Fibroblast of skin of scalp (primary cell): Measurements from ENCODE around the gene COL1A2.
A peak's percentile ranks its signal among the peaks of the same experiment; 100 is the strongest.

Source experiments
- DNase-seq: peaks from one replicate; pipeline ENCODE4 v3.0.0-alpha.2; 2013

COL1A2 gene

GRCh38 chr7:94384315-94384714 is 10.4 kb upstream of the COL1A2 start:
- DNase-seq = no peak

- DNase-seq = no peak
Observed at GRCh38 chr7:94386416-94386815, 8.3 kb upstream of the COL1A2 start.

GRCh38 chr7:94388540-94388939 is 6.2 kb upstream of the COL1A2 start:
- no peak for DNase-seq

GRCh38 chr7:94389381-94389780 is 5.3 kb upstream of the COL1A2 start:
- DNase-seq = no peak

GRCh38 chr7:94391726-94392392 is 2.8 kb upstream of the COL1A2 start:
- peak; percentile 94 for DNase-seq

- no peak for DNase-seq
Observed at GRCh38 chr7:94392393-94392786, 2.3 kb upstream of the COL1A2 start.

GRCh38 chr7:94393246-94394108 is 1.2 kb upstream of the COL1A2 start:
- peak; percentile 86 for DNase-seq

GRCh38 chr7:94394109-94394436 is 622 bp upstream of the COL1A2 start:
- peak; percentile 92 for DNase-seq

GRCh38 chr7:94395141-94396036 is 694 bp downstream of the COL1A2 start:
- peak; percentile 87 for DNase-seq

GRCh38 chr7:94396037-94396431 is 1.3 kb downstream of the COL1A2 start:
- peak; percentile 93 for DNase-seq

GRCh38 chr7:94396596-94396995 is 1.9 kb downstream of the COL1A2 start:
- peak; percentile 80 for DNase-seq

GRCh38 chr7:94397722-94398121 is 3.0 kb downstream of the COL1A2 start:
- peak; percentile 75 for DNase-seq

GRCh38 chr7:94398841-94399240 is 4.1 kb downstream of the COL1A2 start:
- DNase-seq = no peak

GRCh38 chr7:94400022-94400421 is 5.3 kb downstream of the COL1A2 start:
- peak; percentile 80 for DNase-seq

- DNase-seq = peak; percentile 54
Observed at GRCh38 chr7:94400643-94401427, 6.1 kb downstream of the COL1A2 start.

GRCh38 chr7:94401428-94401814 is 6.7 kb downstream of the COL1A2 start:
- DNase-seq = peak; percentile 53

GRCh38 chr7:94403546-94403945 is 8.9 kb downstream of the COL1A2 start:
- peak; percentile 58 for DNase-seq

GRCh38 chr7:94405506-94405905 is 10.8 kb downstream of the COL1A2 start:
- DNase-seq = peak; percentile 77

GRCh38 chr7:94406696-94407095 is 12.0 kb downstream of the COL1A2 start:
- DNase-seq = peak; percentile 27

- DNase-seq = peak; percentile 49
Observed at GRCh38 chr7:94409200-94409948, 14.7 kb downstream of the COL1A2 start.

GRCh38 chr7:94410413-94411187 is 15.9 kb downstream of the COL1A2 start:
- DNase-seq = peak; percentile 69
